Trophoblast cell (in vitro differentiated cells and primary cell): Measurements from ENCODE around the gene KREMEN1.

ENCODE experiments used
- DNase-seq, 2 donors: peaks; one replicate each; pipeline ENCODE4 v3.0.0-alpha.2; 2016
- H2AFZ ChIP-seq: 2 replicates; pipeline ENCODE4 v1.6.1; 2013; ENCODE audit warnings: low read length, moderate library complexity, mild to moderate bottlenecking; ENCODE audit not compliant: insufficient read depth, poor library complexity
- H2AK5ac ChIP-seq: 2 replicates; pipeline ENCODE4 v1.6.1; 2013; ENCODE audit warnings: mild to moderate bottlenecking, low read length
- H2BK120ac ChIP-seq: 2 replicates; pipeline ENCODE4 v1.6.1; 2013; ENCODE audit warnings: low read length, mild to moderate bottlenecking, moderate library complexity; ENCODE audit not compliant: insufficient read depth, poor library complexity
- H2BK12ac ChIP-seq: 2 replicates; pipeline ENCODE4 v1.6.1; 2013; ENCODE audit warnings: mild to moderate bottlenecking, low read length, moderate library complexity
- H2BK5ac ChIP-seq: 2 replicates; pipeline ENCODE4 v1.6.1; 2013; ENCODE audit warnings: low read length, low read depth, moderate library complexity, mild to moderate bottlenecking; ENCODE audit not compliant: poor library complexity
- H3K14ac ChIP-seq: 2 replicates; pipeline ENCODE4 v1.6.1; 2013; ENCODE audit warnings: mild to moderate bottlenecking, low read length
- H3K18ac ChIP-seq: 2 replicates; pipeline ENCODE4 v1.6.1; 2013; ENCODE audit warnings: mild to moderate bottlenecking, low read length
- H3K23ac ChIP-seq: 2 replicates; pipeline ENCODE4 v1.6.1; 2013; ENCODE audit warnings: low read length
- H3K27ac ChIP-seq: 2 replicates; pipeline ENCODE4 v1.5.1; 2013; ENCODE audit warnings: low read depth, mild to moderate bottlenecking, inconsistent platforms, low read length, moderate library complexity
- H3K27me3 ChIP-seq: 2 replicates; pipeline ENCODE4 v1.6.1; 2013; ENCODE audit warnings: inconsistent platforms, mild to moderate bottlenecking, low read length, moderate library complexity; ENCODE audit not compliant: insufficient read depth
- H3K36me3 ChIP-seq, 2 experiments: 1 replicate in 1 of 2; 2 replicates in 1 of 2; pipeline ENCODE4 v1.6.1; 2013; ENCODE audit warnings: low read length in 2 of 2, mild to moderate bottlenecking in 2 of 2, moderate library complexity in 1 of 2; ENCODE audit not compliant: insufficient read depth in 2 of 2, control insufficient read depth in 1 of 2
- H3K4ac ChIP-seq: 2 replicates; pipeline ENCODE4 v1.6.1; 2013; ENCODE audit warnings: low read depth, mild to moderate bottlenecking, low read length, moderate library complexity
- H3K4me1 ChIP-seq, 2 experiments: 1 replicate in 1 of 2; 2 replicates in 1 of 2; pipeline ENCODE4 v1.6.1; 2013; ENCODE audit warnings: low read length in 2 of 2, mild to moderate bottlenecking in 2 of 2, moderate library complexity in 1 of 2; ENCODE audit not compliant: insufficient read depth in 2 of 2, control insufficient read depth in 1 of 2
- H3K4me2 ChIP-seq: 2 replicates; pipeline ENCODE4 v1.6.1; 2013; ENCODE audit warnings: inconsistent platforms, mild to moderate bottlenecking, low read length, moderate library complexity
- H3K4me3 ChIP-seq: 2 replicates; pipeline ENCODE4 v1.5.1; 2013; ENCODE audit warnings: mild to moderate bottlenecking, low read depth, low read length, inconsistent platforms
- H3K79me1 ChIP-seq: one replicate; pipeline ENCODE4 v1.6.1; 2013; ENCODE audit warnings: low read length
- H3K79me2 ChIP-seq: 2 replicates; pipeline ENCODE4 v1.6.1; 2013; ENCODE audit warnings: low read length, mild to moderate bottlenecking; ENCODE audit not compliant: control insufficient read depth, insufficient read depth, poor library complexity
- H3K9ac ChIP-seq: 2 replicates; pipeline ENCODE4 v1.6.1; 2013; ENCODE audit warnings: mild to moderate bottlenecking, low read length
- H3K9me3 ChIP-seq: 2 replicates; pipeline ENCODE4 v1.6.1; 2013; ENCODE audit warnings: low read depth, mild to moderate bottlenecking, control low read depth, inconsistent platforms, low read length; ENCODE audit not compliant: insufficient read depth
- H4K12ac ChIP-seq: 2 replicates; pipeline ENCODE4 v1.6.1; 2013; ENCODE audit warnings: low read depth, mild to moderate bottlenecking, low read length, moderate library complexity
- H4K8ac ChIP-seq: 2 replicates; pipeline ENCODE4 v1.6.1; 2013; ENCODE audit warnings: low read depth, mild to moderate bottlenecking, low read length, moderate library complexity
- H4K91ac ChIP-seq: one replicate; pipeline ENCODE4 v1.6.1; 2013; ENCODE audit warnings: low read depth, mild to moderate bottlenecking, low read length, moderate library complexity
- WGBS: extraction: QIAGEN DNeasy Blood & Tissue Kit; methylation state at CpG from one replicate; pipeline ENCODE4 v1.1.7; 2013; ENCODE audit warnings: missing lambda C conversion rate; ENCODE audit not compliant: insufficient read length, insufficient coverage; ENCODE audit errors: extremely low coverage; 5-methylcytosine and 5-hydroxymethylcytosine counted together

KREMEN1 gene

GRCh38 chr22:29072193-29072978 is 449 bp upstream of the KREMEN1 start:
- Histone ChIP-seq H3K4me2 (peak overlapping the region; percentile 71), H3K36me3 (no peaks in the 10 kb centered on the region), H3K18ac (no peak overlapping the region), H2AFZ (no peak overlapping the region), H4K91ac (no peak overlapping the region), H3K27me3 (peaks cover 7% of the 10 kb centered on the region), H3K9me3 (peaks cover 3% of the 10 kb centered on the region), H4K12ac (no peak overlapping the region), H2BK5ac (no peak overlapping the region), H3K14ac (no peak overlapping the region), H3K4ac (no peak overlapping the region), H3K4me1 (peaks cover 3 to 18% of the 10 kb centered on the region in 2 experiments), H2BK120ac (no peak overlapping the region), H3K9ac (no peak overlapping the region), H3K79me2 (no peaks in the 10 kb centered on the region), H3K23ac (no peak overlapping the region), H2AK5ac (no peak overlapping the region), H3K27ac (no peak overlapping the region), H3K4me3 (no peak overlapping the region), H2BK12ac (no peak overlapping the region), H3K79me1 (peaks cover 4% of the 10 kb centered on the region), H4K8ac (no peak overlapping the region)
- no CpG with 5 or more reads among the region's 41 CpGs for WGBS
- DNase-seq: peak; percentile 96 to 97

- DNase-seq: peak; percentile 60 to 75
- Histone ChIP-seq H4K91ac (peak overlapping the region; percentile 10), H2BK120ac (no peak overlapping the region), H3K9me3 (peaks cover 3% of the 10 kb centered on the region), H3K79me2 (no peaks in the 10 kb centered on the region), H3K4me3 (peak overlapping the region; percentile 68), H3K23ac (no peak overlapping the region), H3K9ac (no peak overlapping the region), H2AFZ (peak overlapping the region; percentile 43), H3K27me3 (peaks cover 7% of the 10 kb centered on the region), H4K8ac (peak overlapping the region; percentile 52), H2AK5ac (no peak overlapping the region), H2BK12ac (no peak overlapping the region), H3K27ac (no peak overlapping the region), H3K4me2 (peak overlapping the region; percentile 86), H4K12ac (no peak overlapping the region), H3K4me1 (peaks cover 3 to 18% of the 10 kb centered on the region in 2 experiments), H3K18ac (peak overlapping the region; percentile 4), H3K36me3 (no peaks in the 10 kb centered on the region), H3K79me1 (peaks cover 4% of the 10 kb centered on the region), H2BK5ac (no peak overlapping the region), H3K4ac (no peak overlapping the region), H3K14ac (peak overlapping the region; percentile 23)
- no CpG with 5 or more reads among the region's 53 CpGs for WGBS
These were observed 912 bp downstream of the KREMEN1 start for GRCh38 chr22:29073618-29074275.

- peak in 1 of 2 donors; percentile 22 for DNase-seq
- H3K18ac ChIP-seq: no peak overlapping the region
- peaks cover 3% of the 10 kb centered on the region for H3K9me3 ChIP-seq
- H3K79me1 ChIP-seq: peaks cover 4% of the 10 kb centered on the region
- peaks cover 7% of the 10 kb centered on the region for H3K27me3 ChIP-seq
- H2AFZ ChIP-seq: no peak overlapping the region
- no peak overlapping the region for H2BK12ac ChIP-seq
- no peaks in the 10 kb centered on the region for H3K79me2 ChIP-seq
- no peak overlapping the region for H2AK5ac ChIP-seq
- no peak overlapping the region for H4K8ac ChIP-seq
- no peak overlapping the region for H3K4me3 ChIP-seq
- H2BK5ac ChIP-seq: no peak overlapping the region
- WGBS: no CpG with 5 or more reads among the region's 10 CpGs
- no peak overlapping the region for H3K27ac ChIP-seq
- H3K4me1 ChIP-seq: peaks cover 3 to 18% of the 10 kb centered on the region in 2 experiments
- no peak overlapping the region for H4K91ac ChIP-seq
- no peak overlapping the region for H3K23ac ChIP-seq
- H3K4me2 ChIP-seq: peak overlapping the region; percentile 86
- H4K12ac ChIP-seq: no peak overlapping the region
- H3K9ac ChIP-seq: no peak overlapping the region
- H3K36me3 ChIP-seq: no peaks in the 10 kb centered on the region
- no peak overlapping the region for H2BK120ac ChIP-seq
- H3K4ac ChIP-seq: no peak overlapping the region
- no peak overlapping the region for H3K14ac ChIP-seq
These were observed 1.5 kb downstream of the KREMEN1 start for GRCh38 chr22:29074276-29074772.

- Histone ChIP-seq H3K9me3 (no peaks in the 10 kb centered on the region), H3K79me1 (peaks cover 2% of the 10 kb centered on the region), H4K91ac (no peak overlapping the region), H3K4me3 (no peak overlapping the region), H3K9ac (no peak overlapping the region), H3K27me3 (no peaks in the 10 kb centered on the region), H3K4ac (no peak overlapping the region), H3K4me2 (no peak overlapping the region), H2AK5ac (no peak overlapping the region), H2BK5ac (no peak overlapping the region), H3K27ac (no peak overlapping the region), H4K12ac (no peak overlapping the region), H2AFZ (no peak overlapping the region), H4K8ac (no peak overlapping the region), H3K36me3 (no peaks in the 10 kb centered on the region), H3K18ac (no peak overlapping the region), H3K4me1 (peaks cover 5 to 8% of the 10 kb centered on the region in 2 experiments), H2BK120ac (no peak overlapping the region), H3K23ac (no peak overlapping the region), H3K79me2 (no peaks in the 10 kb centered on the region), H2BK12ac (no peak overlapping the region), H3K14ac (no peak overlapping the region)
- WGBS: no CpG with 5 or more reads among the region's 6 CpGs
- DNase-seq: no peak
These were observed 5.4 kb downstream of the KREMEN1 start for GRCh38 chr22:29078036-29078868.
